GM21515 (cell line): Measurements from ENCODE around the gene SF3B2.
A peak's percentile ranks its signal among the peaks of the same experiment; 100 is the strongest.
"Not testable (repeated sequence)": the region's sequence is repeated elsewhere in the genome, so short reads cannot be mapped to it uniquely, and the experiment has no call there.

Experiments used
- ATAC-seq: cut with Tn5 transposase; IDR thresholded peaks from one replicate; pipeline ENCODE4 v1.9.1; 2021; ENCODE audit not compliant: unreplicated experiment

Gene SF3B2

GRCh38 chr11:66051766-66052663 is at the start of gene SF3B2:
TSS of gene SF3B2 (plus strand) at chr11:66052364. CDS start at chr11:66052385, 21 bp downstream.
- ATAC-seq: peak; percentile 92

GRCh38 chr11:66002648-66003225 is 49.4 kb upstream of the SF3B2 start:
- peak; percentile 27 for ATAC-seq

- no peak for ATAC-seq
Observed at GRCh38 chr11:66003291-66003690, 48.9 kb upstream of the SF3B2 start.

GRCh38 chr11:66004186-66004585 is 48.0 kb upstream of the SF3B2 start:
- ATAC-seq: no peak

- no peak for ATAC-seq
Observed at GRCh38 chr11:66006134-66006890, 45.9 kb upstream of the SF3B2 start.

- no peak for ATAC-seq
Observed at GRCh38 chr11:66006891-66007176, 45.3 kb upstream of the SF3B2 start.

GRCh38 chr11:66007201-66007634 is 44.9 kb upstream of the SF3B2 start:
- no peak for ATAC-seq

- ATAC-seq: no peak
Observed at GRCh38 chr11:66008095-66008467, 44.1 kb upstream of the SF3B2 start.

GRCh38 chr11:66008468-66009101 is 43.6 kb upstream of the SF3B2 start:
- no peak for ATAC-seq

- ATAC-seq: not testable (repeated sequence)
Observed at GRCh38 chr11:66010036-66010435, 42.1 kb upstream of the SF3B2 start.

- ATAC-seq: no peak
Observed at GRCh38 chr11:66011239-66011784, 40.9 kb upstream of the SF3B2 start.

GRCh38 chr11:66011785-66012303 is 40.3 kb upstream of the SF3B2 start, which contains the start of gene CST6:
TSS of gene CST6 (plus strand) at chr11:66012008. CDS start at chr11:66012045, 37 bp downstream.
- no peak for ATAC-seq

- no peak for ATAC-seq
Observed at GRCh38 chr11:66012371-66012945, 39.7 kb upstream of the SF3B2 start.

GRCh38 chr11:66012946-66013761 is 39.0 kb upstream of the SF3B2 start:
- no peak for ATAC-seq

- ATAC-seq: no peak
Observed at GRCh38 chr11:66013762-66014100, 38.4 kb upstream of the SF3B2 start.

- ATAC-seq: no peak
Observed at GRCh38 chr11:66014804-66015453, 37.2 kb upstream of the SF3B2 start.

- ATAC-seq: no peak
Observed at GRCh38 chr11:66015454-66015881, 36.7 kb upstream of the SF3B2 start.

- ATAC-seq: no peak
Observed at GRCh38 chr11:66015936-66016792, 36.0 kb upstream of the SF3B2 start.
